Breast epithelium (tissue), 3 donors: ENCODE measurements around the gene RPS2.

ENCODE experiments used
- CTCF ChIP-seq, 3 donors: fragments of 450-650 bp; IDR thresholded peaks; one replicate each; pipeline ENCODE4 v1.5.1; 2016 to 2017; ENCODE audit warnings: antibody characterized with exemption in 3 of 3, mild to moderate bottlenecking in 3 of 3, moderate library complexity in 3 of 3
- POLR2A ChIP-seq: fragments of 450-650 bp; IDR thresholded peaks from one replicate; pipeline ENCODE4 v1.6.1; 2016; ENCODE audit warnings: antibody characterized with exemption, mild to moderate bottlenecking, moderate library complexity

- TF ChIP-seq CTCF (IDR thresholded peaks at IDR 0.05) (no peak), POLR2A (no peak)
These were observed 50.5 kb downstream of the RPS2 start for GRCh38 chr16:1914084-1914608.
